ENCODE data around the gene LRRC73.
"Not testable (repeated sequence)": the region's sequence is repeated elsewhere in the genome, so short reads cannot be mapped to it uniquely, and the experiment has no call there.

Gene LRRC73

GRCh38 chr6:43540507-43540906 is 30.4 kb upstream of the LRRC73 start:
- Histone ChIP-seq H3K27me3 (replicated peaks; ENCODE audit: insufficient read depth, low read length) (no peaks in the 10 kb centered on the region), H3K4me3 (ENCODE audit: low read length) (no peak overlapping the region), H3K9me2 (replicated peaks; ENCODE audit: insufficient read depth, low read length) (no peaks in the 10 kb centered on the region), H3K36me3 (replicated peaks; ENCODE audit: insufficient read depth, low read length) (peaks cover 4% of the 10 kb centered on the region; the same call in 1 of the 2 replicates), H3K79me2 (ENCODE audit: low read length) (no peaks in the 10 kb centered on the region), H3K27ac (ENCODE audit: low read length) (no peak overlapping the region), H4K20me1 (ENCODE audit: insufficient read depth, low read length) (no peaks in the 10 kb centered on the region), H2AFZ (ENCODE audit: low read length) (no peak overlapping the region), H3K4me2 (ENCODE audit: low read depth, low read length) (no peak overlapping the region), H3K9ac (ENCODE audit: low read length) (no peak overlapping the region), H3K9me3 (replicated peaks; ENCODE audit: insufficient read depth, low read length) (no peaks in the 10 kb centered on the region), H3F3A (ENCODE audit: insufficient read depth, low read length) (no peaks in the 10 kb centered on the region; the same call in 1 of the 2 replicates), H3K4me1 (ENCODE audit: low read length) (no peaks in the 10 kb centered on the region)
- TF ChIP-seq CTCF (IDR thresholded peaks at IDR 0.05; ENCODE audit: low read length) = no peak
- TF ChIP-seq EZH2phosphoT487 (IDR thresholded peaks at IDR 0.05; ENCODE audit: low read length) = no peak
- no peak for TF ChIP-seq EZH2 (optimal IDR thresholded peaks at IDR 0.05; ENCODE audit: low read depth, low read length)
- DNase-seq = no peak

GRCh38 chr6:43539409-43539808 is 29.3 kb upstream of the LRRC73 start:
- H3K4me2 ChIP-seq (ENCODE audit: low read depth, low read length); H3F3A ChIP-seq (ENCODE audit: insufficient read depth, low read length); H3K79me2 ChIP-seq (ENCODE audit: low read length); H3K9me3 ChIP-seq (replicated peaks; ENCODE audit: insufficient read depth, low read length); H3K36me3 ChIP-seq (replicated peaks; ENCODE audit: insufficient read depth, low read length); H3K9me2 ChIP-seq (replicated peaks; ENCODE audit: insufficient read depth, low read length); H2AFZ ChIP-seq (ENCODE audit: low read length); H3K27ac ChIP-seq (ENCODE audit: low read length); DNase-seq; H3K9ac ChIP-seq (ENCODE audit: low read length); H3K4me1 ChIP-seq (ENCODE audit: low read length); H3K27me3 ChIP-seq (replicated peaks; ENCODE audit: insufficient read depth, low read length); H3K4me3 ChIP-seq (ENCODE audit: low read length); H4K20me1 ChIP-seq (ENCODE audit: insufficient read depth, low read length): not testable (repeated sequence)

DNA sequence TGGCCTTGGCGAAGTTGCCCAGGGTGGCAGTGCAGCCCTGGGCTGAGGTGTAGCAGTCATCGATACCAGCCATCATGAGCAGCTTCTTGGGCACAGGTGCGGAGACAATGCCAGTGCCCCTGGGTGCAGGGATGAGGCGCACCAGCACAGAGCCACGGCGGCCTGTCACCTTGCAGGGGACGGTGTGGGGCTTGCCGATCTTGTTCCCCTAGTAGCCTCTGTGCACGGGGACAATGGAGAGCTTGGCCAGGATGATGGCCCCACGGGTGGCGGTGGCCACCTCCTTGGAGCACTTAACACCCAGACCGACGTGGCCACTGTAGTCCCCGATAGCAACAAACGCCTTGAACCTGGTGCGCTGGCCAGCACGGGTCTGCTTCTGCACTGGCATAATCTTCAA is 28.8 kb upstream of the LRRC73 start:
- H3K4me3 ChIP-seq (ENCODE audit: low read length); H3K36me3 ChIP-seq (replicated peaks; ENCODE audit: insufficient read depth, low read length); DNase-seq; H3K9me2 ChIP-seq (replicated peaks; ENCODE audit: insufficient read depth, low read length); H3K27me3 ChIP-seq (replicated peaks; ENCODE audit: insufficient read depth, low read length); H3K27ac ChIP-seq (ENCODE audit: low read length); H3K79me2 ChIP-seq (ENCODE audit: low read length); H3K4me1 ChIP-seq (ENCODE audit: low read length); H3K9me3 ChIP-seq (replicated peaks; ENCODE audit: insufficient read depth, low read length); H2AFZ ChIP-seq (ENCODE audit: low read length); H4K20me1 ChIP-seq (ENCODE audit: insufficient read depth, low read length); H3K9ac ChIP-seq (ENCODE audit: low read length); H3F3A ChIP-seq (ENCODE audit: insufficient read depth, low read length); H3K4me2 ChIP-seq (ENCODE audit: low read depth, low read length): not testable (repeated sequence)

GRCh38 chr6:43532201-43532600 is 22.1 kb upstream of the LRRC73 start:
- no peak overlapping the region for H3K9ac ChIP-seq (ENCODE audit: low read length)
- H3K36me3 ChIP-seq (replicated peaks; ENCODE audit: insufficient read depth, low read length) = no peaks in the 10 kb centered on the region
- no peaks in the 10 kb centered on the region for H3K9me2 ChIP-seq (replicated peaks; ENCODE audit: insufficient read depth, low read length)
- no peaks in the 10 kb centered on the region for H3K27me3 ChIP-seq (replicated peaks; ENCODE audit: insufficient read depth, low read length)
- no peaks in the 10 kb centered on the region for H4K20me1 ChIP-seq (ENCODE audit: insufficient read depth, low read length)
- no peak overlapping the region for H3K27ac ChIP-seq (ENCODE audit: low read length)
- no peaks in the 10 kb centered on the region for H3F3A ChIP-seq (ENCODE audit: insufficient read depth, low read length)
- no peaks in the 10 kb centered on the region for H3K4me1 ChIP-seq (ENCODE audit: low read length)
- no peak overlapping the region for H3K4me3 ChIP-seq (ENCODE audit: low read length)
- no peak for TF ChIP-seq CTCF (IDR thresholded peaks at IDR 0.05; ENCODE audit: low read length)
- no peak for TF ChIP-seq EZH2phosphoT487 (IDR thresholded peaks at IDR 0.05; ENCODE audit: low read length)
- no peak for TF ChIP-seq EZH2 (optimal IDR thresholded peaks at IDR 0.05; ENCODE audit: low read depth, low read length)
- H3K9me3 ChIP-seq (replicated peaks; ENCODE audit: insufficient read depth, low read length) = no peaks in the 10 kb centered on the region
- no peaks in the 10 kb centered on the region for H3K79me2 ChIP-seq (ENCODE audit: low read length)
- no peak for DNase-seq
- H3K4me2 ChIP-seq (ENCODE audit: low read depth, low read length) = no peak overlapping the region
- H2AFZ ChIP-seq (ENCODE audit: low read length) = no peak overlapping the region

Measured in MM.1S (cell line).